ENCODE results near the gene ZC3H13. TPM values are rescaled to one million over a fixed set of nuclear protein-coding genes. Genes with fewer than 3 reads are reported as not detected.

Gene ZC3H13
- polyA plus RNA-seq (2013, experiment 1 of 2; ENCODE audit: insufficient read length) = 28.2 TPM
- polyA plus RNA-seq (2013, experiment 2 of 2; ENCODE audit: insufficient read length) = 28.0 TPM

- peak; percentile 97 for DNase-seq
These were observed at the start of gene ZC3H13 for GRCh38 chr13:46052319-46053161. ZC3H13 (minus strand) TSS chr13:46052746; CDS start chr13:46045507, 7,239 bp downstream.

- no peak for DNase-seq
These were observed 49.7 kb upstream of the ZC3H13 start for GRCh38 chr13:46102255-46102605.

GRCh38 chr13:46101484-46102254 lies 49.1 kb upstream of the ZC3H13 start:
- no peak for DNase-seq

GRCh38 chr13:46101002-46101401 lies 48.5 kb upstream of the ZC3H13 start:
- no peak for DNase-seq

GRCh38 chr13:46100191-46100815 lies 47.8 kb upstream of the ZC3H13 start:
- DNase-seq = no peak

GRCh38 chr13:46097663-46098062 lies 45.1 kb upstream of the ZC3H13 start:
- DNase-seq = no peak

GRCh38 chr13:46097015-46097414 lies 44.5 kb upstream of the ZC3H13 start:
- no peak for DNase-seq

GRCh38 chr13:46094478-46094877 lies 41.9 kb upstream of the ZC3H13 start:
- DNase-seq = no peak

GRCh38 chr13:46088821-46089562 lies 36.4 kb upstream of the ZC3H13 start:
- DNase-seq = no peak

GRCh38 chr13:46087481-46087880 lies 34.9 kb upstream of the ZC3H13 start:
- DNase-seq = no peak

GRCh38 chr13:46086985-46087384 lies 34.4 kb upstream of the ZC3H13 start:
- DNase-seq = no peak

GRCh38 chr13:46086421-46086922 lies 33.9 kb upstream of the ZC3H13 start:
- no peak for DNase-seq

- DNase-seq = no peak
These were observed 33.2 kb upstream of the ZC3H13 start for GRCh38 chr13:46085737-46086136.

- no peak for DNase-seq
These were observed 29.8 kb upstream of the ZC3H13 start for GRCh38 chr13:46082324-46082723.

GRCh38 chr13:46079770-46080169 lies 27.2 kb upstream of the ZC3H13 start:
- DNase-seq = no peak

- no peak for DNase-seq
These were observed 24.7 kb upstream of the ZC3H13 start for GRCh38 chr13:46077265-46077664.

- DNase-seq = no peak
These were observed 24.3 kb upstream of the ZC3H13 start for GRCh38 chr13:46076827-46077226.

- no peak for DNase-seq
These were observed 23.3 kb upstream of the ZC3H13 start for GRCh38 chr13:46075811-46076210.

- no peak for DNase-seq
These were observed 19.2 kb upstream of the ZC3H13 start for GRCh38 chr13:46071590-46072249.

- no peak for DNase-seq
These were observed 10.7 kb upstream of the ZC3H13 start for GRCh38 chr13:46063292-46063691.

- peak; percentile 82 for DNase-seq
These were observed 9.6 kb upstream of the ZC3H13 start for GRCh38 chr13:46062185-46062584.

- no peak for DNase-seq
These were observed 6.9 kb upstream of the ZC3H13 start for GRCh38 chr13:46059405-46059804.

Data from fibroblast of skin of back (primary cell).